Peyer's patch (tissue), 4 donors: ENCODE results near the gene ZNF691.

Experiments
- CTCF ChIP-seq, 6 experiments: fragments of 450-650 bp in 4 of 6; fragments of 200-600 bp in 2 of 6; sonication (generic) in 1 of 6; IDR thresholded peaks; one replicate each; pipeline ENCODE4 v1.5.1; 2017 to 2019; ENCODE audit warnings: antibody characterized with exemption in 6 of 6, mild to moderate bottlenecking in 3 of 6, moderate library complexity in 1 of 6
- POLR2A ChIP-seq, 2 donors: fragments of 450-650 bp; IDR thresholded peaks; one replicate each; pipeline ENCODE4 v1.5.1; 2017; ENCODE audit warnings: antibody characterized with exemption in 2 of 2, mild to moderate bottlenecking in 2 of 2, moderate library complexity in 2 of 2

GRCh38 chr1:42820813-42821212 is 25.6 kb upstream of the ZNF691 start:
- TF ChIP-seq POLR2A (IDR thresholded peaks at IDR 0.05): no peak
- TF ChIP-seq CTCF (IDR thresholded peaks at IDR 0.05): no peak
